ENCODE measurements around the gene LRMDA. TPM values are rescaled to one million over a fixed set of nuclear protein-coding genes. Genes with fewer than 3 reads are reported as not detected.
A peak's percentile ranks its signal among the peaks of the same experiment; 100 is the strongest.

Gene LRMDA
- total and polyA plus RNA-seq, 10 of the 15 experiments (the other 5 are each of a cell fraction or from before 2014, with no cell fraction given), result 0.07 to 0.54 (median 0.29) TPM; not detected in 4

- Histone ChIP-seq H3K9me3 (replicated peaks; ENCODE audit: control insufficient read depth, insufficient read depth, low read length) (no peaks in the 10 kb centered on the region), H3K36me3 (ENCODE audit: control insufficient read depth in 2 of 2, insufficient read depth in 2 of 2, low read length in 1 of 2) (no peaks in the 10 kb centered on the region), H3K27ac (ENCODE audit: control insufficient read depth, insufficient read depth) (no peak overlapping the region), H3K79me2 (ENCODE audit: control insufficient read depth, insufficient read depth, low read length) (no peaks in the 10 kb centered on the region), H3K4me2 (ENCODE audit: control insufficient read depth, insufficient read depth) (no peak overlapping the region), H3K9ac (ENCODE audit: control insufficient read depth, insufficient read depth, low read length) (no peak overlapping the region), H3K27me3 (replicated peaks in 1 of 2; ENCODE audit: control insufficient read depth in 2 of 2, insufficient read depth in 2 of 2, low read length in 1 of 2) (no peaks in the 10 kb centered on the region), H3K4me3 (no peak overlapping the region), H3K4me1 (ENCODE audit: control insufficient read depth, insufficient read depth, low read length) (no peaks in the 10 kb centered on the region), H4K20me1 (ENCODE audit: control insufficient read depth, insufficient read depth) (no peaks in the 10 kb centered on the region), H2AFZ (ENCODE audit: control insufficient read depth, low read depth, low read length) (no peak overlapping the region)
- CTCF ChIA-PET, result interaction anchor here (1.1 to 1.6 kb wide), 3 partner anchors 241 to 905 kb away, joined by 3 to 5 read pairs (median 3); partner anchors contain the start of gene ZNF503
- POLR2A ChIA-PET, result no interaction called here
- DNase-seq (ENCODE audit: low read depth, low spot score) (no peak), ATAC-seq (peak; percentile 54), FAIRE-seq (no peak)
- TF ChIP-seq YBX1 (IDR thresholded peaks at IDR 0.05) (no peak), BCL3 (IDR thresholded peaks at IDR 0.05; ENCODE audit: borderline replicate concordance, insufficient read depth, low read depth, low read length, poor library complexity, severe bottlenecking) (no peak), SP1 (IDR thresholded peaks at IDR 0.05; ENCODE audit: low read depth, low read length) (no peak), ESRRA (IDR thresholded peaks at IDR 0.05; ENCODE audit: low read length) (no peak), CHD1 (IDR thresholded peaks at IDR 0.05; ENCODE audit: low read depth, low read length) (no peak), JUNB (IDR thresholded peaks at IDR 0.05) (no peak), SIN3A (IDR thresholded peaks at IDR 0.05; ENCODE audit: low read depth, low read length) (no peak), JUND (IDR thresholded peaks at IDR 0.05; ENCODE audit: low read depth, low read length) (no peak), GABPA (IDR thresholded peaks at IDR 0.05; ENCODE audit: low read depth) (no peak), EED (IDR thresholded peaks at IDR 0.05; ENCODE audit: low read depth) (no peak), ZBTB33 (IDR thresholded peaks at IDR 0.05) (no peak), ZBED1 (IDR thresholded peaks at IDR 0.05; ENCODE audit: borderline replicate concordance) (no peak), PBX3 (IDR thresholded peaks at IDR 0.05; ENCODE audit: insufficient replicate concordance, low read depth, low read length) (no peak)
- BruUV-seq (replicated peaks), result no TSS peak
- intact Hi-C loops (cut with micrococcal nuclease; ENCODE audit: unreplicated experiment) (loop anchor here (10.0 kb wide), 3 partner anchors 239 to 901 kb away; partner anchors contain the start of gene ZNF503), in situ Hi-C loops (cut with MboI) (no loop called here)
- WGBS (ENCODE audit: insufficient coverage, insufficient replicate concordance, low lambda C conversion rate, missing lambda C conversion rate), result 10% methylated on average over 1 of the region's 1 CpG
- SMC1A ChIA-PET (ENCODE audit: uncharacterized antibody, unreplicated experiment), result no interaction called here
- RAD21 ChIA-PET (ENCODE audit: unreplicated experiment), result interaction anchor here (0.7 to 1.0 kb wide), 2 partner anchors 240 to 269 kb away, joined by 3 read pairs; no protein-coding TSS in a partner anchor
These were observed 874.6 kb downstream of the LRMDA start for GRCh38 chr10:76305930-76306615.

All from GM12878 (cell line).